Colonic mucosa (tissue), 4 donors: Measurements from ENCODE around the gene KCNC3. TPM values are rescaled to one million over a fixed set of nuclear protein-coding genes. Genes with fewer than 3 reads are reported as not detected.
"Not testable (repeated sequence)": the region's sequence is repeated elsewhere in the genome, so short reads cannot be mapped to it uniquely, and the experiment has no call there.

Experiments used
- DNase-seq: peaks from one replicate; pipeline ENCODE4 v3.0.0-alpha.2; 2020
- H3K27ac ChIP-seq: fragments of 200-600 bp; one replicate; pipeline ENCODE4 v1.8.0; 2021
- H3K27me3 ChIP-seq: fragments of 200-600 bp; one replicate; pipeline ENCODE4 v1.8.0; 2021
- H3K36me3 ChIP-seq: fragments of 200-600 bp; one replicate; pipeline ENCODE4 v1.8.0; 2021
- H3K4me1 ChIP-seq: fragments of 200-600 bp; one replicate; pipeline ENCODE4 v1.8.0; 2021; ENCODE audit warnings: mild to moderate bottlenecking
- H3K4me3 ChIP-seq: fragments of 200-600 bp; one replicate; pipeline ENCODE4 v1.8.0; 2021
- H3K9ac ChIP-seq, 2 donors: one replicate each; pipeline ENCODE4 v1.7.0; 2013; ENCODE audit warnings: control low read depth in 2 of 2, low read depth in 2 of 2, low read length in 2 of 2
- H3K9me3 ChIP-seq: fragments of 200-600 bp; one replicate; pipeline ENCODE4 v1.8.0; 2021
- intact Hi-C: fragments of 100-400 bp; cut with DNase I; formaldehyde crosslinking; loops from one replicate; pipeline ENCODE4 v1.14.1; 2022
- total RNA-seq, 2 donors: library from RNA; stranded (reverse); fragmentation: NEBNext Ultra II Directional in 1 of 2; extraction: Animal tissue kit (Norgen Biotek cat#: 25700) in 1 of 2; gene quantifications; one replicate each; pipeline ENCODE4 v1.2.1, GENCODE V29; 2021
- TF ChIP-seq, protein P1 (sequence below): fragments of 200-600 bp; IDR thresholded peaks from one replicate; pipeline ENCODE4 v1.8.0; 2022; ENCODE audit warnings: antibody characterized with exemption, mild to moderate bottlenecking
- donor health status: healthy.
- donor health status: DM: no; HTN: no; CAD: no.
- donor health status: DM: no; HTN: no; CAD: no.

KCNC3 gene
- total RNA-seq, 2 donors from 2014 or later, result 0.61 to 1.0 TPM

- Histone ChIP-seq H3K36me3 (no peaks in the 10 kb centered on the region), H3K4me3 (peak overlapping the region; percentile 34), H3K9ac (peak overlapping the region; percentile 51 to 52), H3K27me3 (no peaks in the 10 kb centered on the region), H3K9me3 (no peaks in the 10 kb centered on the region), H3K4me1 (no peaks in the 10 kb centered on the region), H3K27ac (peak overlapping the region; percentile 73)
- TF ChIP-seq, protein P1, sequence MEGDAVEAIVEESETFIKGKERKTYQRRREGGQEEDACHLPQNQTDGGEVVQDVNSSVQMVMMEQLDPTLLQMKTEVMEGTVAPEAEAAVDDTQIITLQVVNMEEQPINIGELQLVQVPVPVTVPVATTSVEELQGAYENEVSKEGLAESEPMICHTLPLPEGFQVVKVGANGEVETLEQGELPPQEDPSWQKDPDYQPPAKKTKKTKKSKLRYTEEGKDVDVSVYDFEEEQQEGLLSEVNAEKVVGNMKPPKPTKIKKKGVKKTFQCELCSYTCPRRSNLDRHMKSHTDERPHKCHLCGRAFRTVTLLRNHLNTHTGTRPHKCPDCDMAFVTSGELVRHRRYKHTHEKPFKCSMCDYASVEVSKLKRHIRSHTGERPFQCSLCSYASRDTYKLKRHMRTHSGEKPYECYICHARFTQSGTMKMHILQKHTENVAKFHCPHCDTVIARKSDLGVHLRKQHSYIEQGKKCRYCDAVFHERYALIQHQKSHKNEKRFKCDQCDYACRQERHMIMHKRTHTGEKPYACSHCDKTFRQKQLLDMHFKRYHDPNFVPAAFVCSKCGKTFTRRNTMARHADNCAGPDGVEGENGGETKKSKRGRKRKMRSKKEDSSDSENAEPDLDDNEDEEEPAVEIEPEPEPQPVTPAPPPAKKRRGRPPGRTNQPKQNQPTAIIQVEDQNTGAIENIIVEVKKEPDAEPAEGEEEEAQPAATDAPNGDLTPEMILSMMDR, result peak; percentile 86
- DNase-seq, result peak; percentile 79
- intact Hi-C loops, result no loop called here
Measured at GRCh38 chr19:50357178-50358100, 28.3 kb upstream of the KCNC3 start.

GRCh38 chr19:50356691-50357177 is 27.6 kb upstream of the KCNC3 start:
- intact Hi-C loops, result no loop called here
- no peaks in the 10 kb centered on the region for H3K9me3 ChIP-seq
- no peaks in the 10 kb centered on the region for H3K36me3 ChIP-seq
- H3K27ac ChIP-seq, result no peak overlapping the region
- TF ChIP-seq, protein P1, result no peak
- DNase-seq, result no peak
- H3K27me3 ChIP-seq, result no peaks in the 10 kb centered on the region
- H3K9ac ChIP-seq, result no peak overlapping the region
- peak overlapping the region; percentile 34 for H3K4me3 ChIP-seq
- no peaks in the 10 kb centered on the region for H3K4me1 ChIP-seq

DNA sequence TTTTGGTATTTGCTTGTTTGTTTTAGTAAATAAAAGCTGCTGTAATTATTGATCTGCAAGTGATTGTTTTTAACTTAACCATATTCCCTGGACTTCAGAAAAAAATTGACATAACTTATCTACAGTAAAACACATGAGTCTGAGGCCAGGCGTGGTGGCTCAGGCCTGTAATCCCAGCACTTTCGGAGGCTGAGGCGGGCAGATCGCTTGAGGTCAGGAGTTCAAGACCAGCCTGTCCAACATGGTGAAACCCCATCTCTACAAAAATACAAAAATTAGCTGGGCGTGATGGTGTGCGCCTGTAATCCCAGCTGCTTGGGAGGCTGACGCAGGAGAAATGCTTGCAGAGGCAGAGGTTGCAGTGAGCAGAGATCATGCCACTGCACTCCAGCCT is 24.3 kb upstream of the KCNC3 start:
- H3K9me3 ChIP-seq, H3K27ac ChIP-seq, H3K4me1 ChIP-seq, H3K27me3 ChIP-seq, intact Hi-C loops, H3K36me3 ChIP-seq, H3K4me3 ChIP-seq, H3K9ac ChIP-seq, DNase-seq: not testable (repeated sequence)

- no peaks in the 10 kb centered on the region for H3K36me3 ChIP-seq
- intact Hi-C loops, result no loop called here
- H3K4me1 ChIP-seq, result no peaks in the 10 kb centered on the region
- no peaks in the 10 kb centered on the region for H3K9me3 ChIP-seq
- H3K4me3 ChIP-seq, result no peak overlapping the region
- no peak overlapping the region for H3K9ac ChIP-seq
- H3K27me3 ChIP-seq, result no peaks in the 10 kb centered on the region
- DNase-seq, result no peak
- TF ChIP-seq, protein P1, result no peak
- no peak overlapping the region for H3K27ac ChIP-seq
Measured at GRCh38 chr19:50352242-50352641, 23.1 kb upstream of the KCNC3 start.

DNA sequence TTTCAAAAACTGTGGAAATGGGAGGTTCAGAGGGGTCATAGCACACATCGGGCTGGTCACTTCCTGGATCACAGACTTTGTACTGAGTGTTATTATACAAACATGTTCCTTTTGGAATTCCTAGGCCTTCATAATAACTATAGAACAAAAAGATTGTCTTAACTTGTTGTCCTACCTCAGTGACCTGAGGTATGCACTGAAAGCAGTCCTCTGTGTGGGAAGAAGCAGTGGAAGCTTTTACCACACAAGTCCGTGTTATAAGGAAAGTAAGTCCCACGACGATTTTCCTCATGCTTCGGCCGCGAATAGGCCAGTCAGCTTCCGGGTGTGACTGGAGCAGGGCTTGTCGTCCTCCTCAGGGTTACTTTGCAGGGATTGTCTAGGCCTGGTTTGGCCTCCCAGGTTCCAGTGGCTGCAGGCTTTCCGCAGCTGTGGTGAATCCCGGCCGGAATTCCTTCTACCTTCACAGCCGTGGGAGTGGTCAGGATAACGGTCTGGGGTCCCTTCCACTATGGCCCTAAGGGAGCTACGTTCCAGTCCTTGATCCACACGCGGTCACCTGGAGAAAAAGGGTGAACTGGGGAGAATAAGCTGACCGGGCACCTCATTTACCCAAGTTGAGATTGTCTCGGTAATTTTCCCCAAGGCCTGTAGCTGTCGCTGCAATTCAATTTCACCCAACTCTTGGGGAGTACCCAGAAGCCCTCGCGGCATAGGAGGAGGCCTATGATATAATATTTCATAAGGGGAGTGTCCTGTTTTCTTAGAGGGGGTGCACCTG is 20.3 kb upstream of the KCNC3 start:
- TF ChIP-seq, protein P1, result no peak
- Histone ChIP-seq H3K27me3 (no peaks in the 10 kb centered on the region), H3K4me1 (no peaks in the 10 kb centered on the region), H3K4me3 (no peak overlapping the region), H3K27ac (no peak overlapping the region), H3K9me3 (no peaks in the 10 kb centered on the region), H3K36me3 (no peaks in the 10 kb centered on the region), H3K9ac (no peak overlapping the region)
- intact Hi-C loops, result no loop called here
- no peak for DNase-seq

DNA sequence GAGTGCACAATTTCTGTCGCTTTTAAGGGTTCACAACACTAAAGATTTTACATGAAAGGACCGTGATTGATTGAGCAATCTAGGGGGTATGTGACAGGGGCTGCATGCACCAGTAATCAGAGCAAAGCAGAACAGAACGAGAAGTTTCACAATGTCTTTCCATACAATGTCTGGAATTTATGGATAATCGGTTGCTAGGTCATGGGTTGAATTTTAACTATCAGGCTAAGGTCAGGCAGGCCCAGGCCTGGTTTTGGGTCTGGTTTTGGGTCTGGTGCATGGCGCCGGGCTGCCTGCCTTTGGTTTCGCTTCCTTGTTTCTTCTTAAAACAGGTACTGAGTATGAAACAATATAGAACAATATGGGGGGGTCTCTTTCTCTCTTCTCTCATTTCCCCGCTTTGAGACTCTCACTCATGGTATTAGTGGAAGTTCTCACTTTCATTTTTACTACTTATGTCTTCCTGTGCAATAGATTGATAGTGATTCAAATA is 18.0 kb upstream of the KCNC3 start:
- H3K27ac ChIP-seq, intact Hi-C loops, H3K4me1 ChIP-seq, DNase-seq, H3K27me3 ChIP-seq, H3K9me3 ChIP-seq, H3K36me3 ChIP-seq, H3K9ac ChIP-seq, H3K4me3 ChIP-seq: not testable (repeated sequence)
